Calu3 (cell line): ENCODE results near the gene CDH4. TPM values are rescaled to one million over a fixed set of nuclear protein-coding genes. Genes with fewer than 3 reads are reported as not detected.
A peak's percentile ranks its signal among the peaks of the same experiment; 100 is the strongest.

ENCODE experiments used
- BruUV-seq: library from RNA; stranded (reverse); fragments of 400-500 nt; replicated peaks from 2 replicates; lab custom pipeline; 2021; lab: Mats Ljungman, UMichigan
- CTCF ChIA-PET: fragments of 300-600 bp; sonication (Branson Sonifier 250); formaldehyde crosslinking; loops from one replicate; lab custom pipeline; 2022; ENCODE audit warnings: antibody characterized with exemption; lab: Charles Lee
- DNase-seq: peaks from one replicate; pipeline ENCODE4 v3.0.0; 2022
- H3K27ac Mint-ChIP-seq: one replicate; pipeline ENCODE4 v1.8.0; 2022; ENCODE audit warnings: mixed read lengths; ENCODE audit not compliant: unreplicated experiment
- H3K27me3 Mint-ChIP-seq: one replicate; pipeline ENCODE4 v1.8.0; 2022; ENCODE audit warnings: mixed read lengths; ENCODE audit not compliant: unreplicated experiment
- H3K36me3 Mint-ChIP-seq: one replicate; pipeline ENCODE4 v1.8.0; 2022; ENCODE audit warnings: mild to moderate bottlenecking, moderate library complexity, mixed read lengths; ENCODE audit not compliant: insufficient read depth, unreplicated experiment
- H3K4me1 Mint-ChIP-seq: one replicate; pipeline ENCODE4 v1.8.0; 2022; ENCODE audit warnings: mild to moderate bottlenecking, low read depth, mixed read lengths; ENCODE audit not compliant: unreplicated experiment
- H3K4me3 Mint-ChIP-seq: one replicate; pipeline ENCODE4 v1.8.0; 2022; ENCODE audit warnings: mild to moderate bottlenecking, low read depth, moderate library complexity, mixed read lengths; ENCODE audit not compliant: unreplicated experiment
- H3K9me3 Mint-ChIP-seq: one replicate; pipeline ENCODE4 v1.8.0; 2022; ENCODE audit warnings: low read depth, mixed read lengths; ENCODE audit not compliant: unreplicated experiment
- CTCF ChIP-seq: fragments of 200-600 bp; IDR thresholded peaks from one replicate; pipeline ENCODE4 v1.8.0; 2022; ENCODE audit warnings: antibody characterized with exemption; ENCODE audit not compliant: unreplicated experiment
- intact Hi-C: fragments of 100-400 bp; cut with micrococcal nuclease; formaldehyde crosslinking; loops from one replicate; pipeline ENCODE4 v1.10.0; 2022; ENCODE audit not compliant: unreplicated experiment
- total RNA-seq: library from RNA; stranded (reverse); gene quantifications from 2 replicates; pipeline ENCODE4 v1.2.3, GENCODE V29; 2022

Gene CDH4
- total RNA-seq, 1 experiment from 2014 or later = not detected

GRCh38 chr20:61923371-61924166 is 671.5 kb downstream of the CDH4 start:
- Mint-ChIP-seq H3K27ac (no peak overlapping the region), H3K27me3 (peaks cover 33% of the 10 kb centered on the region), H3K36me3 (peaks cover 6% of the 10 kb centered on the region), H3K4me1 (peaks cover 10% of the 10 kb centered on the region), H3K9me3 (no peaks in the 10 kb centered on the region), H3K4me3 (no peak overlapping the region)
- no TSS peak for BruUV-seq
- no peak for TF ChIP-seq CTCF
- CTCF ChIA-PET = interaction anchor here (0.6 kb wide), 2 partner anchors 29 to 314 kb away, joined by 5 to 6 read pairs; no protein-coding TSS in a partner anchor
- intact Hi-C loops = no loop called here
- DNase-seq = no peak

- DNase-seq = no peak
- CTCF ChIA-PET = interaction anchor here (0.6 kb wide), 3 partner anchors 8 to 575 kb away, joined by 6 to 7 read pairs (median 6); no protein-coding TSS in a partner anchor
- Mint-ChIP-seq H3K9me3 (no peaks in the 10 kb centered on the region), H3K36me3 (peaks cover 6% of the 10 kb centered on the region), H3K27ac (no peak overlapping the region), H3K4me1 (peaks cover 10% of the 10 kb centered on the region), H3K4me3 (no peak overlapping the region), H3K27me3 (peaks cover 33% of the 10 kb centered on the region)
- no peak for TF ChIP-seq CTCF
- no TSS peak for BruUV-seq
- intact Hi-C loops = no loop called here
Observed at GRCh38 chr20:61924211-61924857, 672.3 kb downstream of the CDH4 start.

DNA sequence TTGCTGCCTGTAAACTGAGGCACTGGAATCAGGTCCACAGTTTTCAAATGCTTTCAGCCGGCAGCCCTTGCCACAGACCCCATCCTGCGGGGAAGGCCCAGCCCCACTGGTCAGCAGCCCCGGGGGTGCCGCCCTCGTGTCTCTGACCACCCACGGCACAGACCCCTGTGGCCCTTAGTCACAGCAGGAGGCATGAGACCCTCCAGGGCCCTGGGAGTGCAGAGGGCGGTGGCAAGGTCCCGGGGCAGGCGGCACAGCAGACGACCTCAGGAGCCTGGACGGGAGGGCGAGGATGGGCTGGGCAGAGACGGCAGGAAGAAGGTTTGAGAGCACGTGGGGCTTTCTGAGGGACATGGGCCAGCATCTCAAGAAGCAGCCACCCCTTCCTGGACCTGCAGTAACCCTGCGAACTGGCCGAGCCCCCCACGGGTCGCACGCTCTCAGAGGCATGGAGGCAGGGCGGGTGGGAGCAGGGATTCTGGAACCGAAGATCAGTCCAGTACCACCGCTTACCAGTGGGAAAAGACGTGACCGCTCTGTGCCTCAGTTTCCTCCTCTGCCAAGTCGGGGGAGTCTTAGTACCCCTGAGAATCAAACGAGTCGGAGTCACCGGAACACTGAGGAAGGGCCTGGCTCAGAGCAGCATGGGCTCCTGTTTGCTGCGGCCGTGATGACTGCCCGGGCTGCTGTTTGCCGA is 672.9 kb downstream of the CDH4 start:
- Mint-ChIP-seq H3K27ac (no peak overlapping the region), H3K4me3 (no peak overlapping the region), H3K36me3 (peaks cover 6% of the 10 kb centered on the region), H3K4me1 (peaks cover 10% of the 10 kb centered on the region), H3K9me3 (no peaks in the 10 kb centered on the region), H3K27me3 (peaks cover 33% of the 10 kb centered on the region)
- CTCF ChIA-PET = no interaction called here
- TF ChIP-seq CTCF = no peak
- DNase-seq = no peak
- BruUV-seq = no TSS peak
- intact Hi-C loops = no loop called here

- intact Hi-C loops = no loop called here
- H3K27me3 Mint-ChIP-seq = peaks cover 33% of the 10 kb centered on the region
- no peak for TF ChIP-seq CTCF
- peak overlapping the region; percentile 20 for H3K27ac Mint-ChIP-seq
- peaks cover 6% of the 10 kb centered on the region for H3K36me3 Mint-ChIP-seq
- CTCF ChIA-PET = no interaction called here
- H3K9me3 Mint-ChIP-seq = no peaks in the 10 kb centered on the region
- DNase-seq = peak; percentile 56
- H3K4me1 Mint-ChIP-seq = peaks cover 10% of the 10 kb centered on the region
- BruUV-seq = no TSS peak
- H3K4me3 Mint-ChIP-seq = no peak overlapping the region
Observed at GRCh38 chr20:61925555-61926252, 673.6 kb downstream of the CDH4 start.
